HG02973 (cell line): Measurements from ENCODE around the gene GLRX3.
"Not testable (repeated sequence)": the region's sequence is repeated elsewhere in the genome, so short reads cannot be mapped to it uniquely, and the experiment has no call there.

Experiments
- ATAC-seq: cut with Tn5 transposase; IDR thresholded peaks from one replicate; pipeline ENCODE4 v1.9.1; 2021; ENCODE audit warnings: moderate library complexity; ENCODE audit not compliant: unreplicated experiment

The GLRX3 gene

DNA sequence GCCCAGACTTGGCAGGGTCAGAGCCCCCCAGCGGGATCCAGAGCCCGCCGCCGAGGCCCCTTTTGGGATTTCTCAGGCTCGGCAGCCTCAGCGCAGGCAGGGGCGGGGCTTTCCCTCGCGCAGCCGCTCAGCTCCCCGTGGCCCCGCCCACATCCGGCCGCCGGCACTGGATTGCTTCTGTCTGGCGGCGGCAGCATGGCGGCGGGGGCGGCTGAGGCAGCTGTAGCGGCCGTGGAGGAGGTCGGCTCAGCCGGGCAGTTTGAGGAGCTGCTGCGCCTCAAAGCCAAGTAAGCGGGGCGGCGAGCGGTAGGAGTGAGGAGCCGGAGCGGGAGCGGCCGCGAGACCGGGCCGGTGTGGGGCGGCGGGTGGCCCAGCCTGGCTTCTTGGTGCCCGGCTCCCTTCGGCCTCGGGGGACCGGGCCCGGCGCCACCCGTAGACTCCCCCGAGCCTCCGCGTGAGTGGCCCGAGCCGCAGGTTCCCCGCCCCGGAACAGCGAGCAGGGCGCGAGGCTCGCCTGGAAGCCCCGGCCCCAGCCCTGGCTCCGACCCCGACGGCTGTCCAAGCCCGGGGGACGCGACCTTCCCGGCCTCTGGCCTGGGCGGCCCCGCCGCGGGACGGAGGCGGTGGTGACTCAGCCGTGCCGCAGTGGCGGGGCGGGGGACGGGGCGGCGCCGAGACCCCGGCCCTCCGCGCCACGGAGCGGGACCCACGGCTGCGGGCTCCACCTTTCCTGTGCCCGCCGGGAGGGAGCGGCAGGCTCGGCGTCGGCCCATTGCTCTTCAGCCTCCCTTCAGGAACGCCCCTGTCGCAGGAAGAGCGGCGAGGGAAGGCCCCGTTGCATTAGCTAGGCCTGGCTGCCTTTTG is at the start of gene GLRX3:
Gene GLRX3, plus strand, starts transcription at position 166 of the 864 bp plus-strand sequence. Its CDS starts 30 bp downstream, at position 196.
- ATAC-seq, result peak; percentile 76

DNA sequence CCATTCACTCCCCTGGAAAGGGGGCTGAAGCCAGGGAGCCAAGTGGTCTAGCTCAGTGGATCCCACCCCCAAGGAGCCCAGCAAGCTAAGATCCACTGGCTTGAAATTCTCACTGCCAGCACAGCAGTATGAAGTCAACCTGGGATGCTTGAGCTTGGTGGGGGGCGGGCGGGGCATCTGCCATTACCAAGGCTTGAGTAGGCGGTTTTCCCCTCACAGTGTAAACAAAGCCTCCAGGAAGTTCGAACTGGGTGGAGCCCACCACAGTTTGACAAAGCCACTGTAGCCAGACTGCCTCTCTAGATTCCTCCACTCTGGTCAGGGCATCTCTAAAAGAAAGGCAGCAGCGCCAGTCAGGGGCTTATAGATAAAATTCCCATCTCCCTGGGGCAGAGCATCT is 45.6 kb upstream of the GLRX3 start:
- not testable (repeated sequence) for ATAC-seq

GRCh38 chr10:130099344-130099743 is 36.8 kb upstream of the GLRX3 start:
- ATAC-seq, result no peak

GRCh38 chr10:130105724-130106123 is 30.5 kb upstream of the GLRX3 start:
- no peak for ATAC-seq

GRCh38 chr10:130108146-130108545 is 28.0 kb upstream of the GLRX3 start:
- not testable (repeated sequence) for ATAC-seq

DNA sequence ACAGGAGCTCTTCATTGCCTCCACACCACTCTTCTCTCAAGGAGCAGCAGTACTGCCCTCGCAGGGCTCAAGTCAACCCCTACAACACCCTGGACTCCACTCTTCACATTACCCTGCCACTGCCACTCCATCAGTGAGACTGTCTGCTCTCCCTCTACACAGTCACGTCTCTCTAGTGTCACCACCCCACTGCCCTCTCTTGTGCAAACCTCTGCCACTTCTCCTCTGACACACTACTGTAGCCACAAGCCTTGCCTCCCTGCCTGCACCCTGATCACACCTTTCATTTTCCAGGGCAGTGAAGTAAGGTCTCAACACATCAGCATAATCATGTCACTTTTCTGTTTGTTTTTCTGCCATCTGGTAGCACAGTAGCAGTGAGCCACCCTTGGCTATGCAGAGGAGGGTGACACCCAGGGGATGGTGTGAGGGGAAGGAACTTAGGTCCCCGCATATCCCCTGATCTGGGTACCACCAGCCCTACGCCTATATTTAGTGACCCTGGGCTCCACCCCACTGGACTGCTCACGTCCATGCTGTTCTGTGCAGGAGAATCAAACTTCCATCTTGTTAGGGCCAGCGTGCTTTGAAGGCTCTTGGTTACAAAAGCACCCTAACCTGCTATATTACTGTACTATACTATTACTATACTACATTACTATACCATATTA is 27.1 kb upstream of the GLRX3 start:
- no peak for ATAC-seq

GRCh38 chr10:130109796-130110245 is 26.4 kb upstream of the GLRX3 start:
- no peak for ATAC-seq

DNA sequence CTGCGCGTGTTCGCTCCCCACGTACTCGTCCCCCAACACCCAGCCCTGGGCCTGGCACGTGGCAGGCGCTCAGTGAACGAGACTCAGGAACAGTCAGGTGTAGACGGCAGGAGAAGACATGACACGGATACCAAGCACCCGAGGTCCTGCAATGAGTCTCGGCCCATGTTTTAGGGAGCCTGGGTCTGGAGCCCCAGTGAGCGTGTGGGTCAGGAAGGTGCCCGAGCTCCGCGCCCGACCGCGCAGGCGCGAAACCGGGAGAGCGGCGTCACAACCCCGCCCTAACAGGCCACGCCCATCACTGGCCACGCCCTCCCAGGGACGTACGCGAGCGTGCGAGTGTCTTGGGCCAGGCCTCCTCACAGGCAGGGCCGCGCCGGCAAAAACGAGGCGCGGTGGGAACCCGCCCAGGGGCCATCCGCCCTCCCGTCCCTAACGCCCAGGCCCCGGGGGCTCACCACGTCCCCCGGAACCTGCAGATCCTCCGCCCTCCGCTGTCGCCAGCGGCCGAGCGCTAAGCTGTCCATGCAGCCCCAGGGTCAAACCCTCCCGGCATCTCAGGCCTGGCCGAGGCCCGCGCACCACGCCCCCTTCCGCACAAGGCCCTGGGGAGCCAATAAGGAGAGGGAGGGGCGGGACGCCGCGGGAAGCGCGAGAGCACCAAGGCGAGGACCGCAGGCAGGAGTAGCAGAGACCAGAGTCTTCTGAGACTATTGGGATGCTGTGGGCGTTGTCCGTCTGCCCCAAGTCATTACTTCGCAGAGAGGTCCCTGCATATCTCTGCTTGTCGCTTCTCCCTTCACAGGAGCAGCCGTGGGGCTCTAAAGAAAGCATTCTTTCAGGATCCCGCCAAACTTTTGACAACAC is 25.7 kb upstream of the GLRX3 start, which contains the start of gene C10orf143:
Gene C10orf143, minus strand, starts transcription at position 585 of the 867 bp plus-strand sequence. Its CDS starts 58 bp downstream, at position 527.
- peak; percentile 81 for ATAC-seq

GRCh38 chr10:130111113-130111851 is 24.9 kb upstream of the GLRX3 start:
- ATAC-seq, result peak; percentile 87

- ATAC-seq, result no peak
These were observed 24.4 kb upstream of the GLRX3 start for GRCh38 chr10:130111852-130112180.

DNA sequence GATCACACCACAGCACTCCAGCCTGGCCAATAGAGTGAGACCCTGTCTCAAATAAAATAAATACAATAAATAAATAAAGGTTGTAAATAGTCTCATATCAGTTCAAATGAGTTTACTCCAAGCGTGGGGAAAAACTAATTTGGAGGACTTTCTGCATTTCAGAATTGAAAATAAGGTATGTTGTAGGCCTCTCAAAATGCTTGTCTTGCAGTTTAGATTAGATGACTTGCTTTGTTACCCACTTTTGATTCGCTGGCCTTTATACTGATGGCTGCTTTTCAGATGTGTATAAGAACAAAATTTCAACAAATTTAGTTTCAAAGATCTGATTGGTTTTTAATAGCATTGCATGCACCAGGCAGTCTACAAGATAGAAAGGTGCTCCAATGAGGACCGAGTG is 23.4 kb upstream of the GLRX3 start:
- no peak for ATAC-seq

DNA sequence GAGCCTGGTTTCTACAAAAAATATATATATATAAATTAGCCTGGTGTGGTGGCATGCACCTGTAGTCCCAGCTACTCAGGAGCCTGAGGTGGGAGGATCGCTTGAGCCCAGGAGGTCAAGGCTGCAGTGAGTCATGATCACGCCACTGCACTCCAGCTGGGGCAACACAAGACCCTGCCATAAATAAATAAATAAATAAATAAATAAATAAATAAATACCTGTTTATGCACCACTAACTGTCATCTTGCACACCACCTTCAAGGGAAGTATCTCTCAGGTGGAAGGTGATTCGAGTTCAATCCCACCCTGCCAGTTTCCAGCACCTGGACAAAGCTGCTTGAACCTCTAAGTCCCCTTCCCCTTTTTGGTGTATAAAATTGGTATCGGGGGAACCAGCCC is 19.2 kb upstream of the GLRX3 start:
- ATAC-seq, result not testable (repeated sequence)

DNA sequence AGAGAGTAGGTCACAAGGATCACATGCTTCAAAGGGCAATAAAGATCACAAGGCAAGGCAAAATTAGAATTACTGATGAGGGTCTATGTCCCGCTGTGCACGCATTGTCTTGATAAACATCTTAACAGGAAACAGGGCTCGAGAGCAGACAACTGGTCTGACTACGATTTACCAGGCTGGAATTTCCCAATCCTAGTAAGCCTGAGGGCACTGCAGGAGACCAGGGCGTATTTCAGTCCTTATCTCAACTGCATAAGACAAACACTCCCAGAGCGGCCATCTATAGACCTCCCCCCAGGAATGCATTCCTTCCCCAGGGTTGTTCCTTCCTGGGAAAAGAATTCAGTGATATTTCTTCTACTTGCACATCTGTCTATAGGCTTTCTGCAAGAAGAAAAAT is 18.7 kb upstream of the GLRX3 start:
- ATAC-seq, result not testable (repeated sequence)

DNA sequence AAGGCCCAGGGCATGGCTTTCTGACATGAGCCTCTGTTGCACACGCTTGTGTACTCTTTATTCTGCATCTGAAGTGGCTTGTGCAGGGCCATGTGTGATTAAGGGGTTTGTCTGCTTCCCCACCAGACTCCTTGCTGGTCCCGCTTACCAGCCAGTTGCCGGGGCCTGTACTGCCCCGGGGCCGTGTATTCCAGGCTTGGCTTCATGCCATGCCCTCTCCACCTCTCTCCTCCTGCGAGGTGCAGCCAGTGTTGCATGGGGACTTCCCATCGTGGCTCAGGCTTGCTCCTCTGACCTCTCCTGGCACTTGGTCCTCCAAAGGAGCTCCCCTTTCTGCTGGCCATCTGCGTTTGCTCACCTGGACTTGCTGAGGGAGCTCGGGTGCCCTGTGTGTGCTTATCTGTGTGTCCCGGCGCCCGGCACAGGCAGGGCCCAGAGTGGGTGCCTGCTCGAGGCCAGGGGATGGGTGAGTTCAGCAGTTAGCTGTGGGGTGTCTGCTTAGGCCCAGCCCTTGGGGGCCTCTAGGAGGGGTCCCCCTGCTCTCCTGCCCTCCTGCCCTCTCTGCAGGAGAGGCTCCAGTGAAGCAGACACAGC is 14.6 kb upstream of the GLRX3 start:
- ATAC-seq, result no peak

GRCh38 chr10:130127364-130128061 is 8.7 kb upstream of the GLRX3 start:
- peak; percentile 96 for ATAC-seq

DNA sequence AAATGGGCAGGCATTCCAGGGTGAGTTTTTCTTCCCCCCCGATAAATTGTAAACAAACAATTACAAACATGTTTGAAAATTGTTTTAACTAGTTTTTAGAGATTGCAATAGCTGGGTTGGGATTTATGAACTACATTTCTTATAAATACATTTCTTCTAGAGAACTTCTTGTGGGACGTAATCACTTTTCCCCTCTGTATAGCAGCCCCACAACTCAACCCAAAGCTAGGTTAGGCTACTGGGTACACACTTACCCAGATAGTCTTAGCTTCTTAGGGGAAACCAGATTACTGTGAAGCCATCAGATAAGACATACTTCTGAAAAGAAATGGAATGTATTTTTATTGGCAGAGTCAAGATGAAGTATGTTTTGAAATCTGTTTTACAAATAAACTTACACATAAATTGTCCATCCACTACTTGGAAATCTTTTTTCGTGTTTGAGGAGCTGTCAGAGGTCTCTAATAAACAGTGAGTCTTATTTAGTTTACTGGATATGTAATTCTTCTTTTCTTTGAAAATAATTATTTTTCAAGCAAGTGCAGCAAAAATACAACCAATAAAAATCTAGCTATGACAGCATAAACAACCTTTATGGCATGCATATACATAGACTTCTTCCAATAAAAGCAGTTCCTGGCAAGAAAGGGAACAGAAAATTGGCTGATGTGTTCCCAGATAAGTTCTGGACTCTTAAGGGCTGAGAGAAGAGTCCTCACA is 8.0 kb upstream of the GLRX3 start:
- ATAC-seq, result no peak

DNA sequence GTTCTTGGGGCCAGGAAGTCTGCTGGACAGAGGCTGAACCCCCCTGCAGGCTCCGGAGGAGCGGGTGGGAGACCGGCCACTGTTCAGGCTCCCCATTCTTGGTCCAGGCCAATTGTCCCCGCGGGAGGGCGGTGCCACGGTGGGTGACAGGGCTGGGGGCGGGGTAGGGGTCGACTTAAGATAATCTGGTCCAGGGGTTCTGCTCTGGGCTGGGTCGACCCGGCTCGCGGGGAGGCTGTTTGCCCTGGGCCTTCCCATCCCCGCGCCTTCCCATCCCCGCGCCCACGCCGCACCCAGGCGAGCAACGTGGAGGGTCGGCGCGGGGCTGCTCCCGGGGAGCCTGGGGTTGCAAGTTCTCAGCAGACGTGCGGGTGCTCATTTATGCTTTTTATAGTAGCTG is 7.3 kb upstream of the GLRX3 start:
- no peak for ATAC-seq

- ATAC-seq, result peak; percentile 11
These were observed 440 bp upstream of the GLRX3 start for GRCh38 chr10:130135676-130136225.

DNA sequence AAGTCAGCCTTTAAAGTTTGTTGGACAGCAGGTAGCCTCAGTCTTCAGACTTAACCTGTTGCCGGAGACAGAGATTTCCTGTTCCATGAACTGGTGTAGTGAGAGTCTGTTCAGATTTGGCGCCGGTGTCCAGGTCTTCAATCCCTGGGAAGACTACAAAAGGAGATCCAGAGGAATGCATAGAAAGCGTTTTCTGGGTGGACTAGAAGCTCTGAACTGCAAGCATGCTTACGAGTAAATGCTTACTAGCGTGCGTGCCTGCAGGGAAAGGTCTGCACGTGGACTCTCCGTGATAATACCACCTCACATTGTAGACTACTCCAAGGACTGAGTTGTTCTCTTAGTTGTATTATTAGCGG is 878 bp downstream of the GLRX3 start:
- ATAC-seq, result no peak
